Raji (cell line): ENCODE results near the gene STAP2.

ENCODE experiments used
- POLR2A ChIP-seq: IDR thresholded peaks from 2 replicates; pipeline ENCODE4 v1.6.1; 2011; ENCODE audit warnings: low read depth, low read length, control low read depth; ENCODE audit not compliant: insufficient read depth

Gene STAP2

GRCh38 chr19:4305659-4306058 lies 33.0 kb downstream of the STAP2 start:
- no peak for TF ChIP-seq POLR2A

GRCh38 chr19:4305257-4305612 lies 33.4 kb downstream of the STAP2 start:
- TF ChIP-seq POLR2A: no peak

DNA sequence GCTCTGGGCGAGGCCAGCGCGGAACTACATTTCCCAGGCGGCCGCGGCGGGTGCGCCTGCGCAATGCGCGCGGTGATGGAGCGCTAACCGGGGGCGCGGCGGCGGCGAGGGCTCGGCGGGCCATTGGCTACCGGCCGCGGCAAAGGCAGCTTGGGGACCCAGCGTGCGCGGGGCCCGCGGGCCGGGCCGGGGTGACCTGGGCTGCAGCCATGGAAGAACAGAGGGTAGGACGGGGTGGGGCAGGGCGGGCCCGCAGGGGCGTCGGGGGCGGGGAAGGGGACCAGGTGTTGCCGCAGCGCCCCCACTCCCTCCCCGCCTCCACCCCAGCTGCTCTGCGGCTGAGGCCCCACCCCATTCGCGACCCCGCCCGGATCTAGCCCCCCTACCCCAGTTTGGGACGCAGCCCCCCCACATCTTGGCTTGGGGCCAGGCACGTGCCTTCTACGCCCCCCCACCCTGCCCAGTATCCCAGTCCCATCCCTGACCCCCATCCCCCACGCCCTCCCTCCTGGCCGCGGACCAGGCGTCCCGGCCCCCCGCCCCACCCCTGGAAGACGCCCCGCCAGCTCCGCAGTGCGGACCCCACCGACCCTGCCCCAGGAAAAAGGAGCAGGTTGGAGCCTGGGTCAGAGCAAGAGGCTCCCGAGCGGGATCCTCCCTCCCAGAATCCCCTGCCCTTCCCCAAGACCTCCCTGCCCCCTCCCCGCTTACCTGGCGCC lies 33.9 kb downstream of the STAP2 start, which contains the start of gene FSD1:
Gene FSD1, plus strand, starts transcription at position 61 of the 719 bp plus-strand sequence. Its CDS starts 149 bp downstream, at position 210.
- TF ChIP-seq POLR2A: 0 out of 2 replicates have a peak, but pooled peaks have one; percentile 28

GRCh38 chr19:4303819-4304537 lies 34.6 kb downstream of the STAP2 start:
- TF ChIP-seq POLR2A: no peak

DNA sequence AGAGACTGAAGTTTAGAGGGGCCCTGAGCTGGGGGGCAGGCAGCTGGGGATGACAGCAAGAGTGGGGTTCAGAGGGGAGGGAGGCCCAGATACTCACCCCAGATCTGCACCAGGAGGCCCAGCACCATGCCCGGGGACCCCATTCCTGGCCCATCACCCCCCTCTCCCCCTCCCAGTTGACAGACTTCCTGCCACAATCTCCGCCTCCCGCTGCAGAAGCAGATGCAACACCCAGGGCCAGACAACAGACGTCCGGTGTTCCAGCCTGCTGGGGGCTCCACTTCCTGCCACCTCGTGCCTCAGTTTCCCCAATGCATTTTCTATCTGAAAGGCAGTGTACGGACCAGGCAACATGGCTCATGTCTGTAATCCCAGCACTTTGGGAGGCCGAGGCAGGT lies 36.4 kb downstream of the STAP2 start, which contains the start of gene TMIGD2:
Gene TMIGD2, minus strand, starts transcription at position 147 of the 398 bp plus-strand sequence. Its CDS starts 4 bp downstream, at position 143.
- no peak for TF ChIP-seq POLR2A

DNA sequence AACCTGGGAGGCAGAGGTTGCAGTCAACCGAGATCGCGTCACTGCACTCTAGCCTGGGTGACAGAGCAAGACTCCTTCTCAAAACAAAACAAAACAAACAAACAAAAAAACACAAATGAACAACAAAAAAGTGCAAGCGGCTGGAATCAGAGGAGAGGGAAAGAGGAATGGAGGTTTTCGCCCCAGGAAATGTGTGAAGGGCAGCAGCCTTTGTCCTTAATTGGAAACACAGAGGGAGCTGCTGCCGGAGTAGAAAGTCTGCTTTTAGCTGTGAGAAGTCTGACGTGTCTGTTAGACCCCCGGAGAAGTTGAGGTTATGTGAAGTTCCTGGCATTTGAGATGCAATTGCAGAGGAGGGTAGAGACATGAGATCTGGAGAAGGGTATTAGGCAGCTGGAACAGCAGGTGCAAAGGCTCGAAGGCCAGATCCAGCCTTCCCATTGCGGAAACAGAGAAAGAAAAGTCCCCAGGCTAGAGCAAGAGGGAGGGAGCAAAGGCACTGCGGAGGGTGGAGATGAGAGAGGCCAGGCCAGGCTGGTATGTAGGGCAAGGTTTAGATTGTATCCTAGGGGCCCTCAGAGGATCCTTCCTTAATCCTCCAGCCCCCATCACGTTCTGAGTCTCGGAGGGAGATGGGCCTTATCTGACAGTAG lies 36.9 kb downstream of the STAP2 start:
- no peak for TF ChIP-seq POLR2A

GRCh38 chr19:4300589-4300988 lies 38.0 kb downstream of the STAP2 start:
- no peak for TF ChIP-seq POLR2A

- no peak for TF ChIP-seq POLR2A
Observed at GRCh38 chr19:4298810-4299550, 39.6 kb downstream of the STAP2 start.

- TF ChIP-seq POLR2A: no peak
Observed at GRCh38 chr19:4297901-4298809, 40.5 kb downstream of the STAP2 start.

DNA sequence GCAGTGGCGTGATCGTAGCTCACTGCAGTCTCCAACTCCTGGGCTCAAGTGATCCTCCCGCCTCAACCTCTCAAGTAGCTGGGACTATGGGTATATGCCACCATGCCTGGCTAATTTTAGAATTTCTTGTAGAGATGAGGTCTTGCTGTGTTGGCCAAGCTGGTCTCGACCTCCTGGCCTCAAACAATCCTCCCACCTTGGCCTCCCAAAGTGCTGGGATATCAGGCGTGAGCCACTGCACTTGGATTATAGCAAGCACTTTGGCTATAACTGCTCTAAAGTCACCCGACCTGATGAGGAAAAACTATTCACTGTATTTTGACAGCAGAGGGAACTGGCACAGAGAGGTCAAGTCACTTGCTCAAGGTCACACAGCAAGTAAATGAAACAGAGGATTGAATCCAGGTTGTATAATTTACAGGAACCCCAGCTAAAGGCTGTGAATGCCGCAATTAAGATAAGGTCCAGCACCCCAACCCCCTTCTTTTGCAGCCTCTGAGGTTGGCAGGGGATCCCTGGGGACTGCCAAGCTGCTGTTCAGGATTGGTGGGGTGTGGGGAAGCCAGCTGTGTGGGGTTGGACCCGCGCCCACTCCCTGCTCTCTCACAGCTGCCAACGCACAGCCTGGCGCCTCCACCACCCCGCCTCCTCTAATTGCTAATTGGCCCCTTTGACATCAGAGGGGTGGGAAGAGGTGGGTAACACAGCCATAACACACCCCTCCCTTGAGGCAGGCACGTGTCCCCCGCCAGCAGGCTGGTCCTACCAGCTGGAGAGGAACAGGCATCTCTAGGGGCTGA lies 42.5 kb downstream of the STAP2 start:
- TF ChIP-seq POLR2A: no peak

DNA sequence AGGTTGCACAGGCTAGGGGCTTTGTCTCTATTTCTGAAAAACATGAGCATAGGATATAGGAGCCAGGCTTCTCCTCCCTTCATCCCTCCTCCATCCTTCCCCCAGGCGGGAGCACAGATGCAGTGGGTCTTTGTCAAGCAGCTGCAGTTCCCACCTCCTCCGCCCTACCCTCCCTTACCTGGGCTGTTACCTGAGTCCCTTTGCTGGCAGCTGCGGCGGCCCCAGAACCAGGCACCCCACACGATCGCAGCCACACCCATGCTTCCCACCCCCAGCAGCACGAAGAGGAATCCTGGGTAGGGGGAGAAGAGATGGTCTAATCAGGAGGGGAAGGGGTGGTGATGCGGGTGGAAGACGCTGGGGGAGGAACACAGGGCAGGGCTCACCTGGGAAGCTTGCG lies 44.2 kb downstream of the STAP2 start:
- no peak for TF ChIP-seq POLR2A

- no peak for TF ChIP-seq POLR2A
Observed at GRCh38 chr19:4292515-4292914, 46.1 kb downstream of the STAP2 start.

- TF ChIP-seq POLR2A: no peak
Observed at GRCh38 chr19:4291184-4291732, 47.4 kb downstream of the STAP2 start.
